GM18951 (cell line): ENCODE results near the gene LTA4H.
"Not testable (repeated sequence)": the region's sequence is repeated elsewhere in the genome, so short reads cannot be mapped to it uniquely, and the experiment has no call there.

Experiments
- POLR2A ChIP-seq: IDR thresholded peaks from 4 replicates; pipeline ENCODE4 v1.6.1; 2011; ENCODE audit warnings: mild to moderate bottlenecking; ENCODE audit not compliant: insufficient read length, insufficient read depth; ENCODE audit errors: extremely low read depth
- in situ Hi-C: fragments of 300-500 bp; cut with MboI; formaldehyde crosslinking; loops from one replicate; pipeline ENCODE4 v1.12.0; 2022; ENCODE audit warnings: low sequenced_read_pairs, mixed read lengths, inconsistent platforms; ENCODE audit not compliant: unreplicated experiment

Gene LTA4H

DNA sequence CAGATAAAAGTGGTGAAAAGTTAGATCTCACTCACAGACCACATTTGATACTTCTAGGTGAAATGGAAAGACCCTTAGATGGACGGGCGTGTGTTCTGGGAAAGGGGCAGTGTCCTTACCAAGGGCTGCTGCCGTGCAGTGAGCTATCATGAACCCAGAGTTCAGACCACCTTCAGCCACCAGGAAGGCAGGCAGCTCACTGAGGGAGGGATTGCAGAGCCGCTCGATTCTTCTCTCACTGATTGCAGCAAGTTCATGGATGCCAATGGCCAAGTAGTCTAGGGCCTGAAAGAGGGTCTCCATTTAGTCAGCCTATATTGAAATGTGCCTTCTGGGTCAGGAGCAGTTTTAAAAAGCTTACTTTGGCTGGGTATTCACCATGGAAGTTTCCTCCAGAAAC is 55.0 kb downstream of the LTA4H start:
- no peak for TF ChIP-seq POLR2A
- in situ Hi-C loops: no loop called here

- TF ChIP-seq POLR2A: no peak
- in situ Hi-C loops: no loop called here
Observed at GRCh38 chr12:95978774-95979173, 56.6 kb downstream of the LTA4H start.

DNA sequence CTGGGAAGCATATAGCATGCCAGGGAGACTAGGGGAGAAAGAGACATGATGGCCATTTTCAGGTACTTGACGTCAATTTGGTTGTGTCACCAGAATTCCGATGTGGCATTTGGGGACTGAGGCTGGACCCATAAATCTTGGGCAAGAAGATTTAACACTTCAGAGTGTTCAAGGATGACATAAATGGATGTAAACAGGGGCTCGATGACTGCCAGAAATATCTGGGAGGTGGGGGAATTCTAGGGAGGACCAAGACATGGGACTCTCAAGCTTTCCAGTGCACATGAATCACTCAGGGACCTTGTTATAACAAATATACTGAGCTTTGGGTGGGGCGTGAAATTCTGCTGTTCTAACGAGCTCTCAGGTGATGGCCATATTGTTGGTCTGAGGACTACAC is 57.0 kb downstream of the LTA4H start:
- in situ Hi-C loops: no loop called here
- no peak for TF ChIP-seq POLR2A

DNA sequence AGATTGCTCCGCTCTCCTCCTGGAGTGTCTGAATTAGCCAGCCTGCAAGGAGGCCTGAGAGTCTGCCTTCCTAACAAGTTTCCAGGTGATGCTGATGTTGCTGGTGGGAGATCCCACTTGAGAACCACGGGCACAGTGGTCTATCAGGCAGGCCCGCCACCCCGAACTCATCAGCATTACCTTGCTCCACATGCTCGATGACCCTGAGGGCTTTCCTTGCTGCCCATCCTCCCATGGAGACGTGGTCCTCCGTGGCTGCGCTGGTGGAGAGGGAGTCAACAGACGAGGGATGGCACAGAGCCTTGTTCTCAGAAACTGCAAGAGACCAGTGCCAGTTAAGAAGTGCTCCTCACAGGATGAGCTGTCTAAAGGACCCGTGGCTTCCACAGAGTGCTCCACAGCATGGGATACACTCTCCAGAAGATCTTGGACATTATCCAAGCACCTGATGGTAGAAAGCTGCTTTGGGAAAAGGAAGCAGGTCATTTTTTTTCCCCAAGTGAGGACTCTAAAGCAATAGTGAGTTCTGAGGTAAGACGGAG is 57.6 kb downstream of the LTA4H start:
- no peak for TF ChIP-seq POLR2A
- in situ Hi-C loops: no loop called here

- no peak for TF ChIP-seq POLR2A
- in situ Hi-C loops: no loop called here
Observed at GRCh38 chr12:95976416-95976832, 59.0 kb downstream of the LTA4H start.

GRCh38 chr12:95975491-95975890 is 59.9 kb downstream of the LTA4H start:
- in situ Hi-C loops: no loop called here
- TF ChIP-seq POLR2A: no peak

GRCh38 chr12:95974358-95974757 is 61.0 kb downstream of the LTA4H start:
- no peak for TF ChIP-seq POLR2A
- in situ Hi-C loops: no loop called here

DNA sequence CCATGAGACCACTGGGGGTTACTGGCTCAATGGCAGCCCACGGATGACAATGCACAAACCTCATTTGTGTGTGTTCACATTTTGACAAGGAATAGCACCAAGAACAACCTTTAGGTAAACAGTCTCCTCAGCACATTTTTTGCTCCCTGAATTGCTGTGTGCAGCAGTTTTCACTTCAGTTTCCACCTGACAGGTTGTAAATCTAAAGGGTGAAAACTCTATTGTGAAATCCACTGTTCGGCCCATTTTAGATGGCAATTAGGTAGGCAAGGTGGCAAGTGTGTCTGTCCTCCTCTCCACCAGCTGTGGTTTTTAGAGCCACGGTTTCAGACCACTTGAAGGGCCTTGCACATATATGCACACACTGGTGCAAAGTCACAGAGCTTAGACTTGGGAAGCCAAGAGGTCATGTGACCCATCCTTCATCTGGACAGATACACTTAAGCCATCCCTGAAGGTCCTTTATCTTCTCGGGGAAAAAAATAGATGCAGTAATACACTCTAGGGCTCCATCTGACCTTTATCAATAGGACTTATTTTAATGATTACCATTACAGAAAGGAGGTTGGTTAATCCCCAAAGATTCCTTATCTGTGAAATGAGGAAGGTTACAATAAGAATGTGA is 62.4 kb downstream of the LTA4H start:
- in situ Hi-C loops: no loop called here
- TF ChIP-seq POLR2A: no peak

- in situ Hi-C loops: no loop called here
- no peak for TF ChIP-seq POLR2A
Observed at GRCh38 chr12:95970905-95971304, 64.5 kb downstream of the LTA4H start.

- in situ Hi-C loops: not testable (repeated sequence)
Observed at GRCh38 chr12:95969116-95969515, 66.3 kb downstream of the LTA4H start.

- TF ChIP-seq POLR2A: no peak
- in situ Hi-C loops: no loop called here
Observed at GRCh38 chr12:95967301-95967700, 68.1 kb downstream of the LTA4H start.

GRCh38 chr12:95966287-95966870 is 69.0 kb downstream of the LTA4H start:
- in situ Hi-C loops: no loop called here
- no peak for TF ChIP-seq POLR2A

DNA sequence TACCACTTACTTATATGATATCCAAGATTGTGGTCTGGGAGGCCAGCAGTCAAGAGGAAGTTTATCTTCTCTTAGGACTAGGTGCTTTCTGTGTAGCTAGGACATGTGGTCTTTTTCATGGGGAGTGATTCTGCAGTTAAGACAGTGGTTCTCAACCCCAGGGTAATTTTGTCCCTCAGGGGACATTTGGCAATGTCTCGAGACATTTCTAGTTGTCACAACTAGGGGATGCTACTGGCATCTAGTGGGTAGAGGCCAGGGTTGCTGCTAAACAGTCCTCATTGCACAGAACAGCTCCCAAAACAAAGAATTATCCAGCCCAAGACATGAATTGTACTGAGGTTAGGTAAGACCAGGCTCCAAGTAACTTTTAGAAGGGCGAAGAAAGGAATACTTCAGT is 72.3 kb downstream of the LTA4H start:
- in situ Hi-C loops: no loop called here

DNA sequence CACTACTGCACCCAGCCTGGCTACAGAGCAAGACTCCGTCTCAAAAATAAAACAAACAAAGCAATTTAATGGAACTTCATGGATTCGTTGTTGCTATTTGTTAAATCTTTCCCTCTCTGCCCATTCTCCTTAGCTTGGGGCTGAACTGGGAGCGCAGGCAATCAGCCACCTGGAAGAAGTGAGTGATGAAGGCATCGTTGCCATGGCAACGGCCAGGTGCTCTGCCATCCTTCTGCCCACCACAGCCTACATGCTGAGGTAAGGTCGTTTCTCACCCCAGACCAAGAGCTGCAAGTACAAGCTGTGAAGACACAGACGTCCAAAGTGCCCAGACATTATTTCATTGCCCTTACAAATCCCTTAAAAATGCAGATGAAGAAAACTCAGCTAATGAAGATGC is 73.2 kb downstream of the LTA4H start:
- in situ Hi-C loops: no loop called here
- no peak for TF ChIP-seq POLR2A

More for the DNA sequence above, 72.3 kb downstream of the LTA4H start:
- no peak for TF ChIP-seq POLR2A

DNA sequence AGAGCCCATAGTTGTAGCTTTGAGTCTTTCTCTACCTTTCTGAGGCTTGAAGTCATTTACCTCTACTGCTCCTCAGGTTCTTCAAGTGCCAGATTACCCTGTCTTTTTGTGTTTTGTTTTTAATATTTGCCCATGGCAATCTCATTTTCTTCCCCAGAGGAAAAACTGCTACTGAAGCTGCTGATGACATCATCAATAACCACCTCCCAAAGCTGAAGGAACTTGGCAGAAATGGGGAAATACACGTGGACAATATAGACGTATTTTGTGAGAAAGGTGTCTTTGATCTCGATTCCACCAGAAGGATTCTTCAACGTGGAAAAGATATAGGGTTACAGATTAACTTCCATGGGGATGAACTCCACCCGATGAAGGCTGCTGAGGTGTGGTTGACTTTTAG is 75.1 kb downstream of the LTA4H start:
- in situ Hi-C loops: no loop called here
- TF ChIP-seq POLR2A: no peak

DNA sequence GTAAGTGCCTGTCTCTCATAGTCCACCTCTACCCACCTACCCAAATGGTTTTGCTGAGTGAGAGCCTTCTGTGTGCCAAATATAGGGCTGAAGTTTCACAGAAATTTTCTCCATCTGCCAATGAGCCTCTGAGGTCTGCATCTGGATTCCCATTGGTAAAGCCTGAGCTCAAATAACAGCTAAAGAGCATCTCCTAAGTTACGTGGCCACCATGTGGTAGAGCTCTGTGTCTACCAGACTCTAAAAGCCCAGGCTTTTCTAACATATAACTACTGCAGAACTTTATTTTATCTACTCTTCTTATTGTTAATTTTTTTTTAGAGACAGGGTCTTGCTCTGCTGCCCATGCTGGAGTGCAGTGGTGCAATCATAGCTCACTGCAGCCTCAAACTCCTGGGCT is 76.3 kb downstream of the LTA4H start:
- TF ChIP-seq POLR2A: no peak
- in situ Hi-C loops: no loop called here
